ENCODE results near the gene TRIM37.
"Not testable (repeated sequence)": the region's sequence is repeated elsewhere in the genome, so short reads cannot be mapped to it uniquely, and the experiment has no call there.

The TRIM37 gene

GRCh38 chr17:58985971-58986370 lies 120.7 kb downstream of the TRIM37 start:
- DNase-seq: no peak

- DNase-seq: no peak
Observed at GRCh38 chr17:58985367-58985766, 121.3 kb downstream of the TRIM37 start.

- no peak for DNase-seq
Observed at GRCh38 chr17:58982626-58983025, 124.1 kb downstream of the TRIM37 start.

- DNase-seq: no peak
Observed at GRCh38 chr17:58980706-58981481, 125.8 kb downstream of the TRIM37 start.

- DNase-seq: no peak
Observed at GRCh38 chr17:58976541-58976940, 130.1 kb downstream of the TRIM37 start.

GRCh38 chr17:58974354-58974753 lies 132.3 kb downstream of the TRIM37 start:
- DNase-seq: no peak

GRCh38 chr17:58970609-58971450 lies 135.8 kb downstream of the TRIM37 start:
- no peak for DNase-seq

GRCh38 chr17:58969612-58970011 lies 137.1 kb downstream of the TRIM37 start:
- no peak for DNase-seq

GRCh38 chr17:58969156-58969555 lies 137.5 kb downstream of the TRIM37 start:
- DNase-seq: no peak

- peak; percentile 14 for DNase-seq
Observed at GRCh38 chr17:58968426-58969061, 138.1 kb downstream of the TRIM37 start.

- no peak for DNase-seq
Observed at GRCh38 chr17:58966208-58966607, 140.5 kb downstream of the TRIM37 start.

- no peak for DNase-seq
Observed at GRCh38 chr17:58965221-58965620, 141.5 kb downstream of the TRIM37 start.

- no peak for DNase-seq
Observed at GRCh38 chr17:58960068-58960467, 146.6 kb downstream of the TRIM37 start.

GRCh38 chr17:58957725-58958073 lies 149.0 kb downstream of the TRIM37 start:
- DNase-seq: not testable (repeated sequence)

GRCh38 chr17:58956997-58957724 lies 149.5 kb downstream of the TRIM37 start:
- DNase-seq: no peak

GRCh38 chr17:58954358-58954757 lies 152.3 kb downstream of the TRIM37 start:
- DNase-seq: not testable (repeated sequence)

- DNase-seq: no peak
Observed at GRCh38 chr17:58947824-58948223, 158.9 kb downstream of the TRIM37 start.

GRCh38 chr17:58947411-58947810 lies 159.3 kb downstream of the TRIM37 start:
- DNase-seq: no peak

GRCh38 chr17:58944166-58944565 lies 162.5 kb downstream of the TRIM37 start:
- DNase-seq: no peak

GRCh38 chr17:58936295-58936694 lies 170.4 kb downstream of the TRIM37 start:
- DNase-seq: no peak

- no peak for DNase-seq
Observed at GRCh38 chr17:58932956-58933355, 173.7 kb downstream of the TRIM37 start.
